Ovary (tissue), 9 donors: ENCODE measurements around the gene COL13A1. TPM values are rescaled to one million over a fixed set of nuclear protein-coding genes. Genes with fewer than 3 reads are reported as not detected.

ENCODE experiments used
- DNase-seq, 5 donors: peaks; one replicate each; pipeline ENCODE4 v3.0.0-alpha.2; 2019 to 2020
- H3K27ac ChIP-seq, 2 donors: fragments of 200-600 bp; one replicate each; pipeline versions ENCODE4 v1.5.1 to v1.8.0; 2019 to 2022
- H3K27me3 ChIP-seq: fragments of 200-600 bp; one replicate; pipeline ENCODE4 v1.8.0; 2022
- H3K36me3 ChIP-seq: fragments of 200-600 bp; sonication (generic); one replicate; pipeline ENCODE4 v1.5.1; 2019
- H3K4me1 ChIP-seq: one replicate; pipeline ENCODE4 v1.8.1; 2013; ENCODE audit warnings: mild to moderate bottlenecking, moderate library complexity; ENCODE audit not compliant: insufficient read depth
- H3K4me3 ChIP-seq: fragments of 200-600 bp; sonication (generic); one replicate; pipeline ENCODE4 v1.5.1; 2017
- H3K9me3 ChIP-seq, 2 donors: fragments of 200-600 bp in 1 of 2; sonication (generic) in 1 of 2; one replicate each; pipeline versions ENCODE4 v1.5.1 to v1.8.1; 2013 to 2019; ENCODE audit warnings: mild to moderate bottlenecking in 1 of 2, moderate library complexity in 1 of 2
- EP300 ChIP-seq: sonication (generic); formaldehyde crosslinking; IDR thresholded peaks from one replicate; pipeline ENCODE4 v1.6.1; 2017; ENCODE audit warnings: antibody characterized with exemption
- POLR2A ChIP-seq: fragments of 450-650 bp; IDR thresholded peaks from one replicate; pipeline ENCODE4 v1.6.1; 2017; ENCODE audit warnings: antibody characterized with exemption, mild to moderate bottlenecking, moderate library complexity
- WGBS, 3 donors: extraction: QIAGEN DNeasy Blood & Tissue Kit in 1 of 3; methylation state at CpG; one replicate each; pipeline versions ENCODE4 v1.1.5 to v1.1.7; 2013 to 2017; 5-methylcytosine and 5-hydroxymethylcytosine counted together
- intact Hi-C, 4 donors: fragments of 100-400 bp; cut with DNase I; formaldehyde crosslinking; loops; one replicate each; pipeline versions ENCODE4 v1.11.0 to v1.15.1; 2022 to 2023
- polyA plus RNA-seq, 2 donors: library from polyadenylated mRNA; stranded (reverse); fragments of 200-250 nt in 1 of 2; fragments of 350-450 nt in 1 of 2; fragmentation: Illumina TruSeq in 1 of 2; extraction: RNeasy Lipid Tissue Mini Kit (QIAGEN cat#74804) in 1 of 2; gene quantifications; one replicate each; pipeline ENCODE4 v1.2.3, GENCODE V29; 2013 to 2014
- total RNA-seq, 7 donors: library from RNA; depleted of rRNA in 2 of 7; stranded (reverse); fragments of >200 nt in 2 of 7; fragmentation: NEBNext Ultra II Directional in 3 of 7; extraction: Animal tissue kit (Norgen Biotek cat#: 25700) in 3 of 7; gene quantifications; one replicate each; pipeline versions ENCODE4 v1.1.0 to v1.2.4, GENCODE V29; 2016 to 2023
- TF ChIP-seq, protein P1 (sequence below), 3 donors: fragments of 450-650 bp in 2 of 3; fragments of 200-600 bp in 1 of 3; IDR thresholded peaks; one replicate each; pipeline versions ENCODE4 v1.5.1 to v1.8.0; 2016 to 2022; ENCODE audit warnings: antibody characterized with exemption in 3 of 3, mild to moderate bottlenecking in 1 of 3
- donor health status: DM: no; HTN: no; CAD: no; lungs with moderate emphysema.
- donor health status: DM: no; HTN: no; CAD: no.
- donor health status: Bipolar disorder and iron deficiency.
- donor health status: DM: yes; HTN: yes; CAD: no.
- donor health status: DM: no; HTN: no; CAD: no.
- donor health status: DM: yes; HTN: yes; CAD: no.

The COL13A1 gene
- total and polyA plus RNA-seq, 9 donors: 0.48 to 3.1 (median 1.1) TPM

DNA sequence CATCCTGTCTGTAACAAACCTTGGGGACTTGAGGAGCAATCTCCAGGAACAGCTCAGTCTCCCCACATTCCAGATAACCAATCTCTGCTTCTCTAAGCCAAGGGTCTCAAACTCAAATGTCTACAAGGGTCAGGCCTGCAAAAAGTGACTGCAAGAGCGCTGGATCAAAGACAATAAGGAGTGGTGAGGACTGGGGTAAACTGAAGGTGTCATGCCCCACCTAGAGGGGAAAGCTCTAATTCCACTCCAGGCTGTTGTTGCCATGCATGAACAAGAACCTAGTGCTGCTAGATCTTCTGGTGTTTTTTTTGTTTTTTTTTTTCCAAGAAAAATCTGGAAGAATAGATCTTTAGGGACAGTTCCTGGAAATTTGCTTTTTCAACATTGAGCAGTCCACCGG lies 133.1 kb downstream of the COL13A1 start:
- no peaks in the 10 kb centered on the region for H3K36me3 ChIP-seq
- no peak for DNase-seq
- H3K27me3 ChIP-seq: no peaks in the 10 kb centered on the region
- H3K4me1 ChIP-seq: no peaks in the 10 kb centered on the region
- intact Hi-C loops: no loop called here
- H3K9me3 ChIP-seq: no peaks in the 10 kb centered on the region
- H3K4me3 ChIP-seq: no peak overlapping the region
- TF ChIP-seq EP300: no peak
- TF ChIP-seq, protein P1, sequence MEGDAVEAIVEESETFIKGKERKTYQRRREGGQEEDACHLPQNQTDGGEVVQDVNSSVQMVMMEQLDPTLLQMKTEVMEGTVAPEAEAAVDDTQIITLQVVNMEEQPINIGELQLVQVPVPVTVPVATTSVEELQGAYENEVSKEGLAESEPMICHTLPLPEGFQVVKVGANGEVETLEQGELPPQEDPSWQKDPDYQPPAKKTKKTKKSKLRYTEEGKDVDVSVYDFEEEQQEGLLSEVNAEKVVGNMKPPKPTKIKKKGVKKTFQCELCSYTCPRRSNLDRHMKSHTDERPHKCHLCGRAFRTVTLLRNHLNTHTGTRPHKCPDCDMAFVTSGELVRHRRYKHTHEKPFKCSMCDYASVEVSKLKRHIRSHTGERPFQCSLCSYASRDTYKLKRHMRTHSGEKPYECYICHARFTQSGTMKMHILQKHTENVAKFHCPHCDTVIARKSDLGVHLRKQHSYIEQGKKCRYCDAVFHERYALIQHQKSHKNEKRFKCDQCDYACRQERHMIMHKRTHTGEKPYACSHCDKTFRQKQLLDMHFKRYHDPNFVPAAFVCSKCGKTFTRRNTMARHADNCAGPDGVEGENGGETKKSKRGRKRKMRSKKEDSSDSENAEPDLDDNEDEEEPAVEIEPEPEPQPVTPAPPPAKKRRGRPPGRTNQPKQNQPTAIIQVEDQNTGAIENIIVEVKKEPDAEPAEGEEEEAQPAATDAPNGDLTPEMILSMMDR (IDR thresholded peaks at IDR 0.05): no peak
- no peak for TF ChIP-seq POLR2A
- H3K27ac ChIP-seq: no peak overlapping the region
- 84 to 87% (median 86%) methylated on average over 2 of the region's 2 CpGs for WGBS, 3 donors

GRCh38 chr10:69936091-69936490 lies 134.4 kb downstream of the COL13A1 start:
- Histone ChIP-seq H3K27me3 (no peaks in the 10 kb centered on the region), H3K4me3 (no peak overlapping the region), H3K27ac (no peak overlapping the region), H3K4me1 (no peaks in the 10 kb centered on the region), H3K9me3 (no peaks in the 10 kb centered on the region), H3K36me3 (no peaks in the 10 kb centered on the region)
- 74 to 87% (median 83%) methylated on average over 3 of the region's 3 CpGs for WGBS, 3 donors
- TF ChIP-seq POLR2A (no peak), EP300 (no peak)
- TF ChIP-seq, protein P1 (IDR thresholded peaks at IDR 0.05): no peak
- intact Hi-C loops: no loop called here
- no peak for DNase-seq

- Histone ChIP-seq H3K27ac (no peak overlapping the region), H3K36me3 (no peaks in the 10 kb centered on the region), H3K27me3 (no peaks in the 10 kb centered on the region), H3K4me3 (no peak overlapping the region), H3K9me3 (no peaks in the 10 kb centered on the region), H3K4me1 (no peaks in the 10 kb centered on the region)
- intact Hi-C loops: no loop called here
- 53 to 74% (median 55%) methylated on average over 5 of the region's 5 CpGs for WGBS, 3 donors
- no peak for TF ChIP-seq POLR2A
- TF ChIP-seq EP300: no peak
- TF ChIP-seq, protein P1 (IDR thresholded peaks at IDR 0.05): no peak
- DNase-seq: no peak
Observed at GRCh38 chr10:69938541-69938991, 136.9 kb downstream of the COL13A1 start.

DNA sequence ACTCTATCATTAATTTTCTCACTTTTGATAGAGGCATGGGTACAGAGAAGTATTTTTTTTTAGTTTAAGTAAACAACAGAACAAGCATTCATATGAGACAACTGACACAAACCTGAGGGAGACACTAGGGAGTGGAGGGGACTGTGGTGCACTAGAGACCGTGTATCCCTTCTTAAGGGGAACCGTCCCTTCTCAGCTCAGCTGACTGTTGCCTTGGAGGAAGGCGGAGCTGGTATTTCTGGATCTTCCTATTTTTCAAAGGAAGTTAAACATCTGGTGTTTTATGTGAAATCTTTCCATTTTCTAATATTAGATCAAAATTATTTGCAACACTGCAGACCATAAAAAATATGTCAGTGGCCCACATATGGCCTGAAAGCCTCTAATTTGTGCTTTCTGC lies 137.4 kb downstream of the COL13A1 start:
- Histone ChIP-seq H3K9me3 (no peaks in the 10 kb centered on the region), H3K27me3 (no peaks in the 10 kb centered on the region), H3K27ac (no peak overlapping the region), H3K4me3 (no peak overlapping the region), H3K4me1 (no peaks in the 10 kb centered on the region), H3K36me3 (no peaks in the 10 kb centered on the region)
- no peak for TF ChIP-seq EP300
- TF ChIP-seq POLR2A: no peak
- TF ChIP-seq, protein P1 (IDR thresholded peaks at IDR 0.05): no peak
- 64 to 84% (median 74%) methylated on average over 3 of the region's 3 CpGs for WGBS, 3 donors
- DNase-seq: no peak
- intact Hi-C loops: no loop called here
